ENCODE measurements around the gene CBX2.

Gene CBX2

DNA sequence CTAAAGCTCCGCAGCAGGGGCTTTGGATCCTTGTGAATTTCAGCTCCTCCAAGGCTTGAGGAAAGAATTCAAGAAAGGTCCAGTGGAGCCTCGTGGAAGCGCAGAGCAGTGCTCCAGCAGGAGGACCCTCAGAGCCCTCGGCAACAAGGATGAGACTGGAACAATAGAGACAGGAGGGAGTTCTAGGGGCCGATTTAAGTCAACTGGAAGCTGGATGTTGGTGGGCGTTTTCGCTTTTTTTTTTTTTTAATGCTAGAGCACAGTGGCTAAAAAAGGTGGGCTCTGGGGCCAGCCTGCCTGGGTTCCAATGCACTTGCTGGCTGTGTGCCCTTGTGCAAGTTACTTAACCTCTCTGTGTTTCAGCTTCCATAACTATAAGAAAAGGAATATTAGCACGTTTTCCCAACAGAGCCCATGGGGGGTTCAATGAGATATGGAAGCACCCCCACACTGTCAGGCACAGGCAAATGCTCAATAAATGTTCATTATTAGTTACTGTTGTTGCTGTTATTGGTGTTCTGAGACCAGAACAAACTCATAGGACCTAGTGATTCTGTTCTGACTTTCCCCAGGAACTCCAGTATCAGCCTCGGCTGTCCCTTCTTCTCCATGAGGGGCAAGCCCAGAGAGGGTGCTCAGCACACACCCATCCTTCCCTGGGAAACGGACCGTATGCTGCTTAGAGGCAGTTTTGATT, 24.2 kb downstream of the CBX2 start:
- H3K4me3 ChIP-seq (replicated peaks in 1 of 2; ENCODE audit: low read depth in 2 of 2, low read length in 2 of 2), result no peak overlapping the region
- TF ChIP-seq, protein P1, sequence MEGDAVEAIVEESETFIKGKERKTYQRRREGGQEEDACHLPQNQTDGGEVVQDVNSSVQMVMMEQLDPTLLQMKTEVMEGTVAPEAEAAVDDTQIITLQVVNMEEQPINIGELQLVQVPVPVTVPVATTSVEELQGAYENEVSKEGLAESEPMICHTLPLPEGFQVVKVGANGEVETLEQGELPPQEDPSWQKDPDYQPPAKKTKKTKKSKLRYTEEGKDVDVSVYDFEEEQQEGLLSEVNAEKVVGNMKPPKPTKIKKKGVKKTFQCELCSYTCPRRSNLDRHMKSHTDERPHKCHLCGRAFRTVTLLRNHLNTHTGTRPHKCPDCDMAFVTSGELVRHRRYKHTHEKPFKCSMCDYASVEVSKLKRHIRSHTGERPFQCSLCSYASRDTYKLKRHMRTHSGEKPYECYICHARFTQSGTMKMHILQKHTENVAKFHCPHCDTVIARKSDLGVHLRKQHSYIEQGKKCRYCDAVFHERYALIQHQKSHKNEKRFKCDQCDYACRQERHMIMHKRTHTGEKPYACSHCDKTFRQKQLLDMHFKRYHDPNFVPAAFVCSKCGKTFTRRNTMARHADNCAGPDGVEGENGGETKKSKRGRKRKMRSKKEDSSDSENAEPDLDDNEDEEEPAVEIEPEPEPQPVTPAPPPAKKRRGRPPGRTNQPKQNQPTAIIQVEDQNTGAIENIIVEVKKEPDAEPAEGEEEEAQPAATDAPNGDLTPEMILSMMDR (IDR thresholded peaks at IDR 0.05; ENCODE audit: low read depth, low read length), result no peak
- DNase-seq (ENCODE audit: low read depth in 2 of 2), result no peak

DNA sequence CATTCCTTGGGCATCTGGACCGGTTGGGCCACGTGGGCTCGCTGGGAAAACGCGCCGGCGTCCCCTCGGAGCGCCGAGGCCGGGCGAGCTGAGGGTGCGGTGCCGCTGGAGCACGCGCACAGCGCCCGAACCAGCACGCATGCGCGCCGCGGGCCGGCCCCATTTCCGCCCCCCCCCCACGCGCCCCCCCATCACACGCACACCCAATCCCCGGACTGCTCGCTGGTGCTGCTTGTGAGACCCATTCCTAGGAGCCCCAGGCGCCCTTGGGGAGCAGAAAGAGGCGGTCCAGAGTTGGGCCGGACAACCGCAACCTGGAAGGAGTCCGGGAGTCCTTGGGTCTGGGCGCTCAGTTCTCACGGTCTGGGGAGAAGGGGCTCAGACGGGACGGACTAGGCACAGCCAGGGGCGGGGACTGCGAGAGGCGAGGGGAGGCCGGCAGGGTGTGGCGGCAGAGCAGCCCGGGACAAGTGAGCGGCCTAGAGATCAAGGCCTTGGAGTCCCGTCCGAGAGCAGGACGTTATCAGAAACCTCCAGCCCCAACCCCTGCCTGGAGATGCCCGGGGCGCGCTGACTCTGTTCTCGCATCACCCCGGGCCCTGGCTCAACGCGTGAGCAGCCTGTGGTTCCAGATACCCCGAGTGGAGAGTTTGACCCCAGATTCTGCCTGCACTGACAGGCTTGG, 24.9 kb downstream of the CBX2 start:
- no peak for DNase-seq (ENCODE audit: low read depth in 2 of 2)
- H3K4me3 ChIP-seq (replicated peaks in 1 of 2; ENCODE audit: low read depth in 2 of 2, low read length in 2 of 2), result no peak overlapping the region
- TF ChIP-seq, protein P1 (IDR thresholded peaks at IDR 0.05; ENCODE audit: low read depth, low read length), result no peak

GRCh38 chr17:79803421-79803996, 25.6 kb downstream of the CBX2 start:
- TF ChIP-seq, protein P1 (IDR thresholded peaks at IDR 0.05; ENCODE audit: low read depth, low read length), result no peak
- DNase-seq (ENCODE audit: low read depth in 2 of 2), result no peak
- H3K4me3 ChIP-seq (replicated peaks in 1 of 2; ENCODE audit: low read depth in 2 of 2, low read length in 2 of 2), result no peak overlapping the region

- no peak for DNase-seq (ENCODE audit: low read depth in 2 of 2)
- H3K4me3 ChIP-seq (replicated peaks in 1 of 2; ENCODE audit: low read depth in 2 of 2, low read length in 2 of 2), result no peak overlapping the region
Measured at GRCh38 chr17:79803997-79804855, 26.3 kb downstream of the CBX2 start.

GRCh38 chr17:79804856-79805696, 27.1 kb downstream of the CBX2 start:
- TF ChIP-seq, protein P1 (IDR thresholded peaks at IDR 0.05; ENCODE audit: low read depth, low read length), result no peak
- no peak overlapping the region for H3K4me3 ChIP-seq (replicated peaks in 1 of 2; ENCODE audit: low read depth in 2 of 2, low read length in 2 of 2)
- DNase-seq (ENCODE audit: low read depth in 2 of 2), result no peak

More at GRCh38 chr17:79803997-79804855, 26.3 kb downstream of the CBX2 start:
- TF ChIP-seq, protein P1 (IDR thresholded peaks at IDR 0.05; ENCODE audit: low read depth, low read length), result no peak

GRCh38 chr17:79806446-79806760, 28.5 kb downstream of the CBX2 start:
- no peak overlapping the region for H3K4me3 ChIP-seq (replicated peaks in 1 of 2; ENCODE audit: low read depth in 2 of 2, low read length in 2 of 2)
- TF ChIP-seq, protein P1 (IDR thresholded peaks at IDR 0.05; ENCODE audit: low read depth, low read length), result no peak
- no peak for DNase-seq (ENCODE audit: low read depth in 2 of 2)

All from cardiac fibroblast (primary cell).